A549 treated with Mapracorat at 1 μM for 4 hours (cell line): ENCODE results near the gene RPL37. TPM values are rescaled to one million over a fixed set of nuclear protein-coding genes. Genes with fewer than 3 reads are reported as not detected.

ENCODE experiments used
- total RNA-seq: library from RNA; stranded (reverse); fragments of 200-300 nt; extraction: Qiagen RNA extraction; gene quantifications from 5 replicates; pipeline ENCODE4 v1.2.3, GENCODE V29; 2022

The RPL37 gene
- 2,645 to 3,238 TPM (median 2,796 TPM) in 5 replicates for total RNA-seq

GRCh38 chr5:40834849-40835787 is at the start of gene RPL37:
Gene RPL37, minus strand, starts transcription at chr5:40835222. Its CDS starts 37 bp downstream, at chr5:40835185.

GRCh38 chr5:40841068-40841805 is 6.2 kb upstream of the RPL37 start, which contains the start of gene CARD6:
Gene CARD6, plus strand, starts transcription at chr5:40841367. Its CDS starts 16 bp downstream, at chr5:40841383.

GRCh38 chr5:40798012-40798800 is 36.8 kb downstream of the RPL37 start, which contains the start of gene PRKAA1:
Gene PRKAA1, minus strand, starts transcription at chr5:40798374. Its CDS starts 185 bp downstream, at chr5:40798189.

Other genes with a start within 250 kb of the RPL37 start
- 3.6 to 5.1 TPM (median 4.5 TPM) in 5 replicates for gene PTGER4, start 155.3 kb downstream of the RPL37 start, total RNA-seq
- 7.0 to 14.7 TPM (median 9.9 TPM) in 5 replicates for gene TTC33, start 79.3 kb downstream of the RPL37 start, total RNA-seq
- 29.3 to 52.9 TPM (median 39.2 TPM) in 5 replicates for gene PRKAA1, start 36.8 kb downstream of the RPL37 start, total RNA-seq
- 2.6 to 3.5 TPM (median 3.1 TPM) in 5 replicates for gene CARD6, start 6.1 kb upstream of the RPL37 start, total RNA-seq
- gene C7, start 74.3 kb upstream of the RPL37 start, total RNA-seq: not detected in 5 replicates
- not detected in 5 replicates for gene MROH2B, start 236.1 kb upstream of the RPL37 start, total RNA-seq